Smooth muscle cell (in vitro differentiated cells): ENCODE results near the gene MIR17HG. TPM values are rescaled to one million over a fixed set of nuclear protein-coding genes. Genes with fewer than 3 reads are reported as not detected.
"Not testable (repeated sequence)": the region's sequence is repeated elsewhere in the genome, so short reads cannot be mapped to it uniquely, and the experiment has no call there.

Experiments
- DNase-seq: peaks from one replicate; lab custom pipeline; 2025; ENCODE audit not compliant: unreplicated experiment; lab: John Stamatoyannopoulos, UW
- H2AFZ ChIP-seq: fragments of 200-600 bp; sonication (generic); 2 replicates; pipeline ENCODE4 v1.6.0; 2016; ENCODE audit warnings: antibody characterized with exemption, low read depth, mild to moderate bottlenecking
- H3F3A ChIP-seq: fragments of 200-600 bp; sonication (generic); 2 replicates; pipeline ENCODE4 v1.6.0; 2017; ENCODE audit warnings: antibody characterized with exemption, low read depth
- H3K27ac ChIP-seq: fragments of 200-600 bp; sonication (generic); 2 replicates; pipeline ENCODE4 v1.5.1; 2016; ENCODE audit warnings: low read depth, mild to moderate bottlenecking
- H3K27me3 ChIP-seq: fragments of 200-600 bp; sonication (generic); 2 replicates; pipeline ENCODE4 v1.6.1; 2016; ENCODE audit warnings: low read depth, mild to moderate bottlenecking
- H3K36me3 ChIP-seq: fragments of 200-600 bp; sonication (generic); 2 replicates; pipeline ENCODE4 v1.5.1; 2016; ENCODE audit warnings: low read depth
- H3K4me1 ChIP-seq: fragments of 200-600 bp; sonication (generic); 2 replicates; pipeline ENCODE4 v1.5.1; 2016; ENCODE audit warnings: low read depth
- H3K4me2 ChIP-seq: fragments of 200-600 bp; sonication (generic); 2 replicates; pipeline ENCODE4 v1.6.0; 2016; ENCODE audit warnings: mild to moderate bottlenecking
- H3K4me3 ChIP-seq: fragments of 200-600 bp; sonication (generic); 2 replicates; pipeline ENCODE4 v1.5.1; 2016; ENCODE audit warnings: mild to moderate bottlenecking
- H3K79me2 ChIP-seq: fragments of 200-600 bp; sonication (generic); 2 replicates; pipeline ENCODE4 v1.6.0; 2016; ENCODE audit warnings: low read depth, mild to moderate bottlenecking
- H3K9ac ChIP-seq: fragments of 200-600 bp; sonication (generic); 2 replicates; pipeline ENCODE4 v1.6.0; 2016; ENCODE audit warnings: low read depth
- H3K9me3 ChIP-seq: fragments of 200-600 bp; sonication (generic); replicated peaks from 2 replicates; pipeline ENCODE4 v1.5.1; 2016; ENCODE audit warnings: low read depth
- H4K20me1 ChIP-seq: fragments of 200-600 bp; sonication (generic); 2 replicates; pipeline ENCODE4 v1.6.0; 2016; ENCODE audit warnings: low read depth
- CTCF ChIP-seq: fragments of 200-600 bp; sonication (generic); IDR thresholded peaks from 2 replicates; pipeline ENCODE4 v1.5.1; 2017; ENCODE audit warnings: borderline replicate concordance, mild to moderate bottlenecking, antibody characterized with exemption; ENCODE audit not compliant: insufficient read depth, poor library complexity, severe bottlenecking
- WGBS: methylation state at CpG from one replicate; pipeline ENCODE4 v1.1.7; 2016; ENCODE audit warnings: low lambda C conversion rate; 5-methylcytosine and 5-hydroxymethylcytosine counted together
- polyA plus RNA-seq: library from polyadenylated mRNA; unstranded; fragments of >200 nt; fragmentation: Nextera tagmentation; extraction: Ambion mirVana; gene quantifications from 2 replicates; pipeline ENCODE4 v1.2.1, GENCODE V29; 2016
- total RNA-seq: library from RNA; depleted of rRNA; stranded (reverse); fragments of >200 nt; gene quantifications from 2 replicates; pipeline ENCODE4 v1.2.3, GENCODE V29; 2014

MIR17HG gene
- total and polyA plus RNA-seq, 2 experiments from 2014 or later: 0.07 to 0.54 TPM

- no peak overlapping the region for H2AFZ ChIP-seq
- no peak for DNase-seq
- H3K4me1 ChIP-seq: peaks cover 31% of the 10 kb centered on the region
- peaks cover 24% of the 10 kb centered on the region for H3F3A ChIP-seq
- peaks cover 25% of the 10 kb centered on the region for H3K36me3 ChIP-seq
- no peak overlapping the region for H3K9ac ChIP-seq
- no peaks in the 10 kb centered on the region for H3K9me3 ChIP-seq
- H3K4me2 ChIP-seq: peak overlapping the region; percentile 99
- H3K27me3 ChIP-seq: no peaks in the 10 kb centered on the region
- H3K4me3 ChIP-seq: no peak overlapping the region
- WGBS: 94% methylated on average over 5 of the region's 5 CpGs
- H3K27ac ChIP-seq: no peak overlapping the region
- peaks cover 37% of the 10 kb centered on the region for H3K79me2 ChIP-seq
- no peak for TF ChIP-seq CTCF
- peaks cover 72% of the 10 kb centered on the region for H4K20me1 ChIP-seq
These were observed 3.6 kb downstream of the MIR17HG start for GRCh38 chr13:91351123-91351522.

- no peak overlapping the region for H2AFZ ChIP-seq
- peaks cover 25% of the 10 kb centered on the region for H3K36me3 ChIP-seq
- H3K9me3 ChIP-seq: no peaks in the 10 kb centered on the region
- 95% methylated on average over 2 of the region's 2 CpGs for WGBS
- peaks cover 72% of the 10 kb centered on the region for H4K20me1 ChIP-seq
- H3K27me3 ChIP-seq: no peaks in the 10 kb centered on the region
- H3K79me2 ChIP-seq: peaks cover 37% of the 10 kb centered on the region
- TF ChIP-seq CTCF: no peak
- no peak overlapping the region for H3K9ac ChIP-seq
- no peak overlapping the region for H3K4me3 ChIP-seq
- H3K27ac ChIP-seq: no peak overlapping the region
- peaks cover 29% of the 10 kb centered on the region for H3K4me1 ChIP-seq
- peaks cover 24% of the 10 kb centered on the region for H3F3A ChIP-seq
- H3K4me2 ChIP-seq: no peak overlapping the region
- no peak for DNase-seq
These were observed 4.5 kb downstream of the MIR17HG start for GRCh38 chr13:91351980-91352379.

GRCh38 chr13:91352891-91353290, 5.4 kb downstream of the MIR17HG start:
- H3K4me3 ChIP-seq, H3K27ac ChIP-seq, H3K4me2 ChIP-seq, DNase-seq, H2AFZ ChIP-seq, H3K9ac ChIP-seq, H3K27me3 ChIP-seq, H3K9me3 ChIP-seq: not testable (repeated sequence)
- H3K79me2 ChIP-seq: peaks cover 37% of the 10 kb centered on the region
- 90% methylated on average over 7 of the region's 7 CpGs for WGBS
- H3K4me1 ChIP-seq: peaks cover 28% of the 10 kb centered on the region
- peaks cover 72% of the 10 kb centered on the region for H4K20me1 ChIP-seq
- peaks cover 25% of the 10 kb centered on the region for H3K36me3 ChIP-seq
- peaks cover 24% of the 10 kb centered on the region for H3F3A ChIP-seq

- Histone ChIP-seq H3K36me3 (peaks cover 25% of the 10 kb centered on the region), H3F3A (peaks cover 24% of the 10 kb centered on the region), H3K4me3 (no peak overlapping the region), H4K20me1 (peaks cover 72% of the 10 kb centered on the region), H3K27me3 (no peaks in the 10 kb centered on the region), H3K9ac (no peak overlapping the region), H3K27ac (no peak overlapping the region), H2AFZ (no peak overlapping the region), H3K9me3 (no peaks in the 10 kb centered on the region), H3K79me2 (peaks cover 37% of the 10 kb centered on the region), H3K4me1 (peaks cover 28% of the 10 kb centered on the region), H3K4me2 (no peak overlapping the region)
- no peak for TF ChIP-seq CTCF
- DNase-seq: no peak
- 36% methylated on average over 1 of the region's 1 CpG for WGBS
These were observed 6.0 kb downstream of the MIR17HG start for GRCh38 chr13:91353494-91353893.
